DND-41 (cell line): Measurements from ENCODE around the gene KIRREL3.

Experiments used
- ATAC-seq: fragments of 200-7000 bp; cut with Tn5 transposase; 3 replicates; pipeline ENCODE4 v1.9.1; 2021; ENCODE audit warnings: low read depth; ENCODE audit not compliant: insufficient read depth
- DNase-seq: peaks from one replicate; pipeline ENCODE4 v3.0.0-alpha.2; 2020
- H2AFZ ChIP-seq: 2 replicates; pipeline ENCODE4 v1.6.0; 2012; ENCODE audit warnings: low read depth, low read length
- H3K27ac ChIP-seq: 2 replicates; pipeline ENCODE4 v1.5.1; 2012; ENCODE audit warnings: low read length, inconsistent platforms
- H3K27me3 ChIP-seq: fragments of 200-600 bp; sonication (generic); 2 replicates; pipeline ENCODE4 v1.6.0; 2012; ENCODE audit warnings: low read length, mild to moderate bottlenecking, inconsistent platforms; ENCODE audit not compliant: insufficient read depth, poor library complexity
- H3K36me3 ChIP-seq: 2 replicates; pipeline ENCODE4 v1.5.1; 2012; ENCODE audit warnings: low read length, inconsistent platforms; ENCODE audit not compliant: insufficient read depth
- H3K4me1 ChIP-seq: 2 replicates; pipeline ENCODE4 v1.5.1; 2012; ENCODE audit warnings: mild to moderate bottlenecking, low read length; ENCODE audit not compliant: insufficient read depth
- H3K4me2 ChIP-seq: 2 replicates; pipeline ENCODE4 v1.6.0; 2012; ENCODE audit warnings: mild to moderate bottlenecking, moderate library complexity, low read length, inconsistent platforms; ENCODE audit not compliant: insufficient read depth
- H3K4me3 ChIP-seq, 2 experiments: fragments of 200-600 bp in 1 of 2; shearing (Covaris generic) in 1 of 2; 2 replicates each; pipeline ENCODE4 v1.5.1; 2012 to 2016; ENCODE audit warnings: inconsistent platforms in 2 of 2, low read length in 2 of 2, mild to moderate bottlenecking in 2 of 2, low read depth in 1 of 2, moderate library complexity in 1 of 2
- H3K79me2 ChIP-seq: 2 replicates; pipeline ENCODE4 v1.6.0; 2012; ENCODE audit warnings: low read length, inconsistent platforms; ENCODE audit not compliant: insufficient read depth
- H3K9ac ChIP-seq: 2 replicates; pipeline ENCODE4 v1.6.0; 2012; ENCODE audit warnings: low read depth, mild to moderate bottlenecking, inconsistent platforms, low read length, moderate library complexity
- H3K9me3 ChIP-seq: 2 replicates; pipeline ENCODE4 v1.5.1; 2012; ENCODE audit warnings: low read length, moderate library complexity, mild to moderate bottlenecking, inconsistent platforms; ENCODE audit not compliant: insufficient read depth, severe bottlenecking
- H4K20me1 ChIP-seq: 2 replicates; pipeline ENCODE4 v1.6.0; 2012; ENCODE audit warnings: low read length; ENCODE audit not compliant: insufficient read depth
- CTCF ChIP-seq: IDR thresholded peaks from 2 replicates; pipeline ENCODE4 v1.5.1; 2012; ENCODE audit warnings: borderline replicate concordance, low read length, moderate library complexity, mild to moderate bottlenecking; ENCODE audit not compliant: poor library complexity, severe bottlenecking; ENCODE audit errors: extremely low read depth
- EZH2 ChIP-seq: IDR thresholded peaks from 3 replicates; pipeline ENCODE4 v1.6.1; 2012; ENCODE audit warnings: borderline replicate concordance, low read depth, mild to moderate bottlenecking, moderate library complexity, low read length, inconsistent platforms; ENCODE audit not compliant: severe bottlenecking

The KIRREL3 gene

GRCh38 chr11:126542334-126543015 lies 458.1 kb downstream of the KIRREL3 start:
- no peak for TF ChIP-seq CTCF
- no peak for TF ChIP-seq EZH2
- Histone ChIP-seq H4K20me1 (no peaks in the 10 kb centered on the region), H3K27me3 (peaks cover 3% of the 10 kb centered on the region), H3K9me3 (no peaks in the 10 kb centered on the region), H2AFZ (no peak overlapping the region), H3K4me3 (no peak overlapping the region), H3K27ac (no peak overlapping the region), H3K9ac (no peak overlapping the region), H3K36me3 (no peaks in the 10 kb centered on the region), H3K4me1 (no peaks in the 10 kb centered on the region), H3K79me2 (no peaks in the 10 kb centered on the region), H3K4me2 (no peak overlapping the region)
- DNase-seq = no peak
- no peak for ATAC-seq

- Histone ChIP-seq H3K9me3 (no peaks in the 10 kb centered on the region), H3K4me2 (no peak overlapping the region), H3K27me3 (peaks cover 3% of the 10 kb centered on the region), H3K79me2 (no peaks in the 10 kb centered on the region), H3K9ac (no peak overlapping the region), H3K4me1 (no peaks in the 10 kb centered on the region), H3K27ac (no peak overlapping the region), H3K4me3 (no peak overlapping the region), H2AFZ (no peak overlapping the region), H3K36me3 (no peaks in the 10 kb centered on the region), H4K20me1 (no peaks in the 10 kb centered on the region)
- DNase-seq (no peak), ATAC-seq (no peak)
- TF ChIP-seq CTCF (no peak), EZH2 (no peak)
Observed at GRCh38 chr11:126538071-126538470, 462.5 kb downstream of the KIRREL3 start.

- Histone ChIP-seq H2AFZ (no peak overlapping the region), H3K27me3 (peaks cover 2% of the 10 kb centered on the region), H3K9ac (no peak overlapping the region), H3K79me2 (no peaks in the 10 kb centered on the region), H3K36me3 (no peaks in the 10 kb centered on the region), H3K27ac (no peak overlapping the region), H3K4me3 (no peak overlapping the region), H3K4me1 (no peaks in the 10 kb centered on the region), H3K9me3 (no peaks in the 10 kb centered on the region), H4K20me1 (no peaks in the 10 kb centered on the region), H3K4me2 (no peak overlapping the region)
- no peak for ATAC-seq
- no peak for DNase-seq
- TF ChIP-seq EZH2 (no peak), CTCF (no peak)
Observed at GRCh38 chr11:126537492-126537891, 463.1 kb downstream of the KIRREL3 start.
